A549 (cell line): ENCODE measurements around the gene WNT8A. TPM values are rescaled to one million over a fixed set of nuclear protein-coding genes. Genes with fewer than 3 reads are reported as not detected.
"Not testable (repeated sequence)": the region's sequence is repeated elsewhere in the genome, so short reads cannot be mapped to it uniquely, and the experiment has no call there.

Source experiments
- ATAC-seq, 2 experiments: fragments of 200-7000 bp in 1 of 2; fragments of >200 bp in 1 of 2; cut with Nextera tagmentation in 1 of 2; cut with Tn5 transposase in 1 of 2; 3 replicates each; pipeline versions ENCODE4 v1.8.0 to v1.9.1; 2018 to 2020; ENCODE audit warnings: mild to moderate bottlenecking in 1 of 2, moderate library complexity in 1 of 2
- CTCF ChIA-PET: fragments of 300-600 bp; sonication (Branson Sonifier 250); formaldehyde crosslinking; extraction: SDS; loops from one replicate; lab custom pipeline; 2021; ENCODE audit warnings: antibody characterized with exemption, inconsistent platforms; lab: Yijun Ruan, JAX
- POLR2A ChIA-PET: fragments of 350-600 bp; formaldehyde crosslinking; extraction: SDS; loops from one replicate; lab custom pipeline; 2021; ENCODE audit warnings: antibody characterized with exemption, inconsistent platforms; lab: Yijun Ruan, JAX
- DNase-seq, 2 experiments: peaks; one replicate each; pipeline versions ENCODE4 v3.0.0 to v3.0.0-alpha.2; 2011 to 2016; ENCODE audit warnings: low read depth in 1 of 2, low spot score in 1 of 2
- FAIRE-seq: peaks from 2 replicates; lab custom pipeline; 2011; peaks lifted over from hg19 to GRCh38; lab: Jason Lieb, UNC
- H3K27ac ChIP-seq, 2 experiments: fragments of >200 bp; sonication (Bioruptor Twin); formaldehyde crosslinking; 3 replicates each; pipeline ENCODE4 v1.5.1; 2016 to 2017
- H3K4me1 ChIP-seq: fragments of >200 bp; sonication (Bioruptor Twin); formaldehyde crosslinking; 3 replicates; pipeline ENCODE4 v1.6.1; 2016
- H3K4me2 ChIP-seq: fragments of >200 bp; sonication (Bioruptor Twin); formaldehyde crosslinking; 3 replicates; pipeline ENCODE4 v1.6.1; 2016
- H3K4me3 ChIP-seq: fragments of >200 bp; sonication (Bioruptor Twin); formaldehyde crosslinking; 3 replicates; pipeline ENCODE4 v1.5.1; 2016
- H3K9me3 ChIP-seq: fragments of >200 bp; sonication (Bioruptor Twin); formaldehyde crosslinking; 3 replicates; pipeline ENCODE4 v1.6.1; 2016
- EP300 ChIP-seq, 2 experiments: fragments of >200 bp; sonication (Bioruptor Twin); formaldehyde crosslinking; IDR thresholded peaks; 2 replicates in 1 of 2; 3 replicates in 1 of 2; pipeline ENCODE4 v1.6.1; 2016 to 2017
- FOSL2 ChIP-seq, 2 experiments: fragments of 450-650 bp in 1 of 2; fragments of >200 bp in 1 of 2; sonication (Bioruptor Twin) in 1 of 2; formaldehyde crosslinking; IDR thresholded peaks; 2 replicates each; pipeline versions ENCODE4 v1.5.0 to v1.6.1; 2016 to 2020; ENCODE audit warnings: mild to moderate bottlenecking in 1 of 2, moderate library complexity in 1 of 2
- FOXS1 ChIP-seq: fragments of 250-450 bp; sonication (Bioruptor Pico); IDR thresholded peaks from 2 replicates; pipeline ENCODE4 v1.5.0; 2020; ENCODE audit warnings: mild to moderate bottlenecking, moderate library complexity
- GATA3 ChIP-seq: IDR thresholded peaks from 2 replicates; pipeline ENCODE4 v1.6.1; 2012; ENCODE audit warnings: borderline replicate concordance
- HOXB5 ChIP-seq: fragments of 250-450 bp; sonication (Bioruptor Pico); IDR thresholded peaks from 2 replicates; pipeline ENCODE4 v1.5.0; 2020; ENCODE audit warnings: mild to moderate bottlenecking, moderate library complexity
- JUN ChIP-seq, 2 experiments: fragments of >200 bp; sonication (Bioruptor Twin); formaldehyde crosslinking; IDR thresholded peaks; 2 replicates in 1 of 2; 3 replicates in 1 of 2; pipeline ENCODE4 v1.6.1; 2016 to 2017
- JUNB ChIP-seq: fragments of >200 bp; sonication (Bioruptor Twin); formaldehyde crosslinking; IDR thresholded peaks from 2 replicates; pipeline ENCODE4 v1.6.1; 2016
- KDM5A ChIP-seq: fragments of 200-600 bp; sonication (generic); IDR thresholded peaks from 2 replicates; pipeline ENCODE4 v1.6.1; 2016; ENCODE audit warnings: antibody characterized with exemption, mild to moderate bottlenecking
- MAFK ChIP-seq: fragments of 450-650 bp; IDR thresholded peaks from 2 replicates; pipeline ENCODE4 v1.6.1; 2014; ENCODE audit not compliant: partially characterized antibody
- MAZ ChIP-seq: fragments of 150-350 bp; IDR thresholded peaks from 2 replicates; pipeline ENCODE4 v1.6.1; 2014; ENCODE audit warnings: antibody characterized with exemption, low read depth, low read length, borderline replicate concordance
- POLR2AphosphoS2 ChIP-seq: conservative IDR thresholded peaks from 2 replicates; pipeline ENCODE4 v1.6.1; 2012; ENCODE audit warnings: low read length, improper control_type of control experiment, inconsistent platforms
- RCOR1 ChIP-seq: fragments of 150-350 bp; IDR thresholded peaks from 2 replicates; pipeline ENCODE4 v1.6.1; 2014; ENCODE audit warnings: antibody characterized with exemption, low read length, low read depth
- RNF2 ChIP-seq: fragments of 200-600 bp; sonication (generic); IDR thresholded peaks from 2 replicates; pipeline ENCODE4 v1.6.1; 2016; ENCODE audit warnings: low read depth, mild to moderate bottlenecking, antibody characterized with exemption, moderate library complexity, borderline replicate concordance
- ZFP36 ChIP-seq: fragments of 450-650 bp; IDR thresholded peaks from 2 replicates; pipeline ENCODE4 v1.6.1; 2014; ENCODE audit warnings: borderline replicate concordance; ENCODE audit not compliant: partially characterized antibody
- ZNF302 ChIP-seq: fragments of 250-450 bp; sonication (Bioruptor Pico); IDR thresholded peaks from 2 replicates; pipeline ENCODE4 v1.9.0; 2021; ENCODE audit warnings: inconsistent platforms, mild to moderate bottlenecking, moderate library complexity
- WGBS: methylation state at CpG from one replicate; pipeline ENCODE4 v1.1.6; 2017; ENCODE audit errors: missing lambda C conversion rate; 5-methylcytosine and 5-hydroxymethylcytosine counted together
- polyA plus RNA-seq, 4 experiments: library from polyadenylated mRNA; depleted of rRNA in 3 of 4; stranded (reverse); fragments of >200 nt; fragmentation: RNase III in 1 of 4; extraction: RNeasy Plus Mini Kit Qiagen cat#74134 plus additional on column Dnase treatment in 1 of 4; gene quantifications; 2 replicates in 3 of 4; 3 replicates in 1 of 4; pipeline ENCODE4 v1.2.3, GENCODE V29; 2011 to 2017
- TF ChIP-seq, protein P1 (sequence below): fragments of >200 bp; sonication (Bioruptor Twin); formaldehyde crosslinking; IDR thresholded peaks from 3 replicates; pipeline ENCODE4 v1.6.1; 2016
- TF ChIP-seq, protein P2 (sequence below): IDR thresholded peaks from 2 replicates; pipeline ENCODE4 v1.6.1; 2012; ENCODE audit warnings: low read depth, borderline replicate concordance
- TF ChIP-seq, protein P3 (sequence below): fragments of 200-600 bp; sonication (generic); IDR thresholded peaks from 2 replicates; pipeline ENCODE4 v1.6.1; 2016; ENCODE audit warnings: antibody characterized with exemption, mild to moderate bottlenecking, moderate library complexity
- TF ChIP-seq, protein P4 (sequence below): fragments of >200 bp; sonication (Bioruptor Twin); formaldehyde crosslinking; IDR thresholded peaks from 3 replicates; pipeline ENCODE4 v1.5.1; 2016

Gene WNT8A
- polyA plus RNA-seq, 2 of the 4 experiments (the other 2 are of a cell fraction): not detected

DNA sequence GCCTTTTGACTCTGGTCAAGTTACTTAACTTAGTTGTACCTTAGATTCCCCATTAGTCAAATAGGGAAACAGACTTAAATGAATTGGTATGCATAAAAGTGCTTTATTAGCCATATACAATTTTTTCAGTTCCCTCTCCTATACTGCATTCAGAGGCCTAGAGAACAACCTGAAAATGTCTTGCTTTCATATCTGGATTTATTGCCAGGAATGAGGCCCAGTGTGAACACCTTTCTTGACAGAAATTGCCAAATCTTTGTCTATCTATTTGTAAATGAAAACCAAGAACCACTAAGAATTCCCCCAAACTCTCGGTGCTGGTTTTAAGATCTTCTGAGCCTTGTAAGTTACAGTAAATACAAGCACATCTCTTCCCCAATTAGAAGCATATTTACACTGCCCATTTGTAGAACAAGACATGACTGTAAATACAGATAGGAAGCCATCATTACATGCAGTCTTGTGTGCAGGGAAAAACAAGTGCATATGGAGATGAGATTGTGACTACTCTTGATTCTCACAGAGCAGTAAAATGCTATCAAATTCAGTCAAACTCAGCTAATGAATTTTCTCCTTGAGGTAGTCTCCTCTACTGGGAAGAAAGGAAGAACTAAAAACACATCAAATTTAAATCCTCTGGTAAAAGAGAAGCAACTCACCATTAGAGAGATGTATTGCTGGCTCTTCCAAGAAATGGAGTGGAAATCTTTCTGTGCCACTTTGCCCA, 45.8 kb upstream of the WNT8A start:
- ChIA-PET POLR2A (no interaction called here), CTCF (interaction anchor here (0.6 to 20.0 kb wide), 9 partner anchors 10 to 412 kb away, joined by 3 to 402 read pairs (median 8); no protein-coding TSS in a partner anchor)
- 50% methylated on average over 1 of the region's 1 CpG for WGBS
- Histone ChIP-seq H3K9me3 (no peaks in the 10 kb centered on the region), H3K4me2 (no peak overlapping the region), H3K27ac (no peak overlapping the region), H3K4me3 (no peak overlapping the region), H3K4me1 (peaks cover 17% of the 10 kb centered on the region; the same call in 2 of the 3 replicates)
- ATAC-seq: no peak
- DNase-seq: no peak
- no peak for TF ChIP-seq GATA3
- TF ChIP-seq, protein P1, sequence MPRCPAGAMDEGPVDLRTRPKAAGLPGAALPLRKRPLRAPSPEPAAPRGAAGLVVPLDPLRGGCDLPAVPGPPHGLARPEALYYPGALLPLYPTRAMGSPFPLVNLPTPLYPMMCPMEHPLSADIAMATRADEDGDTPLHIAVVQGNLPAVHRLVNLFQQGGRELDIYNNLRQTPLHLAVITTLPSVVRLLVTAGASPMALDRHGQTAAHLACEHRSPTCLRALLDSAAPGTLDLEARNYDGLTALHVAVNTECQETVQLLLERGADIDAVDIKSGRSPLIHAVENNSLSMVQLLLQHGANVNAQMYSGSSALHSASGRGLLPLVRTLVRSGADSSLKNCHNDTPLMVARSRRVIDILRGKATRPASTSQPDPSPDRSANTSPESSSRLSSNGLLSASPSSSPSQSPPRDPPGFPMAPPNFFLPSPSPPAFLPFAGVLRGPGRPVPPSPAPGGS: no peak
- TF ChIP-seq KDM5A: no peak
- no peak for TF ChIP-seq MAZ
- TF ChIP-seq, protein P2, sequence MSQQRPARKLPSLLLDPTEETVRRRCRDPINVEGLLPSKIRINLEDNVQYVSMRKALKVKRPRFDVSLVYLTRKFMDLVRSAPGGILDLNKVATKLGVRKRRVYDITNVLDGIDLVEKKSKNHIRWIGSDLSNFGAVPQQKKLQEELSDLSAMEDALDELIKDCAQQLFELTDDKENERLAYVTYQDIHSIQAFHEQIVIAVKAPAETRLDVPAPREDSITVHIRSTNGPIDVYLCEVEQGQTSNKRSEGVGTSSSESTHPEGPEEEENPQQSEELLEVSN: no peak
- no peak for TF ChIP-seq JUNB
- TF ChIP-seq HOXB5 (CRISPR knock-in tag): no peak
- no peak for TF ChIP-seq EP300 (IDR thresholded peaks at IDR 0.05)
- TF ChIP-seq MAFK: no peak
- no peak for FAIRE-seq

DNA sequence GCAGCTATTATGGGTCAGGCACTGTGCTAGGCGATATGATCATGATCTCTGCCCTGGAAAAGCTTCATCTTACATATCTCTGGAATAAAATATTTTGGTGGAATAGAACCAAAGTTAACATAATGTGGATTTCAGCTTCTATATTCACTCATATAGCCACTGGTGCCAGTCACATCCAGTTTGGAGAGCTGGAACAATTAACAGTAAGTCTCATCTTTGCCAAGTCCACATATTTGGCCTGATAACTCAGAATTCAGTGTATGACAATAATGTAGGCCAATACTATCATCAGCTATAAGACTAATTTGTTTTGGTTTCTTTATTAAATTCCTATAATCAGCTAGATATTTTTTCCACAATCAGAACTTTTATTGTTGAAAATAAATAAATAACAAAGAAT, 45.0 kb upstream of the WNT8A start:
- ATAC-seq (no peak), FAIRE-seq (no peak), DNase-seq (no peak)
- POLR2A ChIA-PET: no interaction called here
- CTCF ChIA-PET: interaction anchor here (1.2 to 20.0 kb wide), 6 partner anchors 11 to 260 kb away, joined by 3 to 402 read pairs (median 9); no protein-coding TSS in a partner anchor
- Histone ChIP-seq H3K4me3 (no peak overlapping the region), H3K27ac (no peak overlapping the region), H3K9me3 (no peaks in the 10 kb centered on the region), H3K4me1 (peaks cover 14% of the 10 kb centered on the region; the same call in 2 of the 3 replicates), H3K4me2 (no peak overlapping the region)
- no peak for TF ChIP-seq RNF2
- 58% methylated on average over 1 of the region's 1 CpG for WGBS

DNA sequence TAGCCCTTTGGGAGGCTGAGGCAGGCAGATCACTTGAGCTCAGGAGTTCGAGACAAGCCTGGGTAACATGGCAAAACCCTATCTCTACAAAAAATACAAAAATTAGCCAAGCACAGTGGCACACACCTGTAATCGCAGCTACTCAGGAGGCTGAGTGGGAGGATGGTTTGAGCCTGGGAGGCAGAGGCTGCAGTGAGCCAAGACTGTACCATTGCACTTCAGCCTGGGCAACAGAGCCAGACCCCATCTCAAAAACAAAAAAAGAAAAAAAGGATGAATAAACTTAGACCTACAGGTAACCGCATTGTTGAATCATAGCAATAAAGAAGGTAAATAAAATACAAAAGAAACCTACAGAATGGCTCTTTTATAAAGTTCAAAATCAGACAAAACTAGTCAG, 38.5 kb upstream of the WNT8A start:
- H3K4me1 ChIP-seq, FAIRE-seq, DNase-seq, ATAC-seq, H3K27ac ChIP-seq, H3K9me3 ChIP-seq, H3K4me2 ChIP-seq, H3K4me3 ChIP-seq, POLR2A ChIA-PET: not testable (repeated sequence)
- CTCF ChIA-PET: interaction anchor here (2.4 to 20.0 kb wide), 2 partner anchors 10 to 16 kb away, joined by 20 to 402 read pairs; no protein-coding TSS in a partner anchor
- 89% methylated on average over 3 of the region's 3 CpGs for WGBS

DNA sequence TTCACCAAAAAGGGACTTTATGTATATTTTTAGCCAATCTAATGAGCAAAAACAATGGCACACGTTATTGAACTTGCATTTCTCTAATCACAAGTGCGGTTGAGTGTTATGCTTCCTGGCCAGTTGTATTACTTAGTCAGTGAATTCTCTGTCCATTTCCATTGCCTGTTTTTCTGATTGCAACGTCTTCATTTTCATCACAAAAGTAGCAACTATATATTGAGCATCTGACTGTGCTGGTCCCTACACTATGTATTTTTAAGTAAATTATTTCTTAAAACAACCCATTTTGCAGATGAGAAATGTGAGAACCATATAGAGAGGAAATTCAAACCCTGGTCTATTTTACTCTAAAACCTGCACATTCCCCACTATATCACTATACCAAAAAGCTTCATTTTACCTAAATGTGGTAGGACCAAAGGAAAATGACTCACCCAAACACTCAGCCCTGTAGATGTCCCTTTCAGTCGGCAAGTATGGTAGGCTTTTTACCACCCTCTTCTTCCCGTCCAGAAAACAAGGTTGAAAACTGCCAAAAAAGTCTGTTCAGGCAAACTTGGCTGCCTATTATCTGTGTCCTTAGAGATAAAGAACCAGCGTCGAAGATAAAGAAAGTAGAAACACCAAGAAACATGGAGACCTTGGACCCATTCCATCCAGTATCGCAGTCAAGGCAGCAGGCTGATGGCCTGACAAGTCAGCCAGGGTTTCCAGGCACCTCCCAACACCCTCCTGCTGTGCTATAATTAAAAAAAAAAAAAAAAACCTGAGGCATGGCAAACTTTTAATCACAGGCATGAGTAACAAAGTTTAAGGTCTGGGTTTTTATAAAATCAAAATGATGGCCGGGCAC, 32.2 kb upstream of the WNT8A start:
- POLR2A ChIA-PET: no interaction called here

More for the DNA sequence above, 32.2 kb upstream of the WNT8A start:
- H3K4me2 ChIP-seq: no peak overlapping the region
- 73% methylated on average over 9 of the region's 9 CpGs for WGBS
- DNase-seq (no peak), ATAC-seq (no peak), FAIRE-seq (no peak)
- H3K4me3 ChIP-seq: no peak overlapping the region
- H3K4me1 ChIP-seq: no peaks in the 10 kb centered on the region
- H3K27ac ChIP-seq: no peak overlapping the region
- TF ChIP-seq FOSL2 (IDR thresholded peaks at IDR 0.05) (no peak), FOSL2 (CRISPR knock-in tag; IDR thresholded peaks at IDR 0.05) (no peak), ZNF302 (CRISPR knock-in tag) (no peak), ZFP36 (no peak), POLR2AphosphoS2 (no peak), JUN (IDR thresholded peaks at IDR 0.05) (no peak), FOXS1 (no peak), RCOR1 (no peak)
- TF ChIP-seq, protein P3, sequence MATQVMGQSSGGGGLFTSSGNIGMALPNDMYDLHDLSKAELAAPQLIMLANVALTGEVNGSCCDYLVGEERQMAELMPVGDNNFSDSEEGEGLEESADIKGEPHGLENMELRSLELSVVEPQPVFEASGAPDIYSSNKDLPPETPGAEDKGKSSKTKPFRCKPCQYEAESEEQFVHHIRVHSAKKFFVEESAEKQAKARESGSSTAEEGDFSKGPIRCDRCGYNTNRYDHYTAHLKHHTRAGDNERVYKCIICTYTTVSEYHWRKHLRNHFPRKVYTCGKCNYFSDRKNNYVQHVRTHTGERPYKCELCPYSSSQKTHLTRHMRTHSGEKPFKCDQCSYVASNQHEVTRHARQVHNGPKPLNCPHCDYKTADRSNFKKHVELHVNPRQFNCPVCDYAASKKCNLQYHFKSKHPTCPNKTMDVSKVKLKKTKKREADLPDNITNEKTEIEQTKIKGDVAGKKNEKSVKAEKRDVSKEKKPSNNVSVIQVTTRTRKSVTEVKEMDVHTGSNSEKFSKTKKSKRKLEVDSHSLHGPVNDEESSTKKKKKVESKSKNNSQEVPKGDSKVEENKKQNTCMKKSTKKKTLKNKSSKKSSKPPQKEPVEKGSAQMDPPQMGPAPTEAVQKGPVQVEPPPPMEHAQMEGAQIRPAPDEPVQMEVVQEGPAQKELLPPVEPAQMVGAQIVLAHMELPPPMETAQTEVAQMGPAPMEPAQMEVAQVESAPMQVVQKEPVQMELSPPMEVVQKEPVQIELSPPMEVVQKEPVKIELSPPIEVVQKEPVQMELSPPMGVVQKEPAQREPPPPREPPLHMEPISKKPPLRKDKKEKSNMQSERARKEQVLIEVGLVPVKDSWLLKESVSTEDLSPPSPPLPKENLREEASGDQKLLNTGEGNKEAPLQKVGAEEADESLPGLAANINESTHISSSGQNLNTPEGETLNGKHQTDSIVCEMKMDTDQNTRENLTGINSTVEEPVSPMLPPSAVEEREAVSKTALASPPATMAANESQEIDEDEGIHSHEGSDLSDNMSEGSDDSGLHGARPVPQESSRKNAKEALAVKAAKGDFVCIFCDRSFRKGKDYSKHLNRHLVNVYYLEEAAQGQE: no peak
- TF ChIP-seq, protein P4, sequence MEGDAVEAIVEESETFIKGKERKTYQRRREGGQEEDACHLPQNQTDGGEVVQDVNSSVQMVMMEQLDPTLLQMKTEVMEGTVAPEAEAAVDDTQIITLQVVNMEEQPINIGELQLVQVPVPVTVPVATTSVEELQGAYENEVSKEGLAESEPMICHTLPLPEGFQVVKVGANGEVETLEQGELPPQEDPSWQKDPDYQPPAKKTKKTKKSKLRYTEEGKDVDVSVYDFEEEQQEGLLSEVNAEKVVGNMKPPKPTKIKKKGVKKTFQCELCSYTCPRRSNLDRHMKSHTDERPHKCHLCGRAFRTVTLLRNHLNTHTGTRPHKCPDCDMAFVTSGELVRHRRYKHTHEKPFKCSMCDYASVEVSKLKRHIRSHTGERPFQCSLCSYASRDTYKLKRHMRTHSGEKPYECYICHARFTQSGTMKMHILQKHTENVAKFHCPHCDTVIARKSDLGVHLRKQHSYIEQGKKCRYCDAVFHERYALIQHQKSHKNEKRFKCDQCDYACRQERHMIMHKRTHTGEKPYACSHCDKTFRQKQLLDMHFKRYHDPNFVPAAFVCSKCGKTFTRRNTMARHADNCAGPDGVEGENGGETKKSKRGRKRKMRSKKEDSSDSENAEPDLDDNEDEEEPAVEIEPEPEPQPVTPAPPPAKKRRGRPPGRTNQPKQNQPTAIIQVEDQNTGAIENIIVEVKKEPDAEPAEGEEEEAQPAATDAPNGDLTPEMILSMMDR: no peak
- H3K9me3 ChIP-seq: no peaks in the 10 kb centered on the region
- CTCF ChIA-PET: interaction anchor here (0.6 to 2.4 kb wide), 2 partner anchors 16 to 25 kb away, joined by 3 to 8 read pairs; no protein-coding TSS in a partner anchor
